Mesodermal cell (in vitro differentiated cells): ENCODE data around the gene ADAMTS17.
A peak's percentile ranks its signal among the peaks of the same experiment; 100 is the strongest.

Experiments
- H3K27ac ChIP-seq: 2 replicates; pipeline ENCODE4 v1.7.0; 2013; ENCODE audit warnings: mild to moderate bottlenecking, low read depth, low read length, moderate library complexity; ENCODE audit not compliant: severe bottlenecking
- H3K36me3 ChIP-seq: 2 replicates; pipeline ENCODE4 v1.7.1; 2013; ENCODE audit warnings: mild to moderate bottlenecking, low read length, moderate library complexity; ENCODE audit not compliant: control insufficient read depth, insufficient read depth
- H3K4me1 ChIP-seq: one replicate; pipeline ENCODE4 v1.7.1; 2013; ENCODE audit warnings: mild to moderate bottlenecking, low read length; ENCODE audit not compliant: insufficient read depth, control insufficient read depth, poor library complexity, severe bottlenecking
- H3K4me3 ChIP-seq: 2 replicates; pipeline ENCODE4 v1.7.0; 2013; ENCODE audit warnings: low read length, control low read depth, mild to moderate bottlenecking; ENCODE audit not compliant: insufficient read depth, poor library complexity, severe bottlenecking; ENCODE audit errors: extremely low read depth
- H3K9me3 ChIP-seq: 2 replicates; pipeline ENCODE4 v1.7.1; 2013; ENCODE audit warnings: mild to moderate bottlenecking, low read length, moderate library complexity; ENCODE audit not compliant: control insufficient read depth
- WGBS, 2 experiments: methylation state at CpG; one replicate each; pipeline ENCODE4 v1.1.5; 2013; ENCODE audit warnings: missing lambda C conversion rate in 2 of 2; ENCODE audit not compliant: insufficient coverage in 2 of 2; 5-methylcytosine and 5-hydroxymethylcytosine counted together

Gene ADAMTS17

DNA sequence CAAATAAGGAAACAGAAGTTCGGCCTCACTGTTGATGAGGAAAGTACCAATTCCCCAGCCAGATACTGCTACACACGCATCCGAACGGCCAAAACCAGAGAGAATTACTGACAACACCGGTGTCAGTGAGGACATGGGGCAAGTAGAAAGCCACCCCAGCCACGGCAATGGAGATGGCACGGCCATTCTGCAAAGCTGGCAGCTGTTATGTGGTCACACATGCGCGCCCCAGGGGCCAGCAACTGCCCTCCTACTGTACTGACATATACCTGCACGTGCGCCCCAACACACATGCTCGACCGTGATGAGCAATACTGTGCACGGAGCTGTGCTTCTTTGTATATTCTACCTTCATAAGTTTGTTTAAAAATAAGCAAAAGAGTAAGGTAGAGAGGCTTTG is 217.4 kb downstream of the ADAMTS17 start:
- WGBS, 2 experiments: 92 to 95% methylated on average over 7 to 11 of the region's 14 CpGs
- H3K4me1 ChIP-seq: no peaks in the 10 kb centered on the region
- H3K27ac ChIP-seq: no peak overlapping the region
- no peak overlapping the region for H3K4me3 ChIP-seq
- no peaks in the 10 kb centered on the region for H3K36me3 ChIP-seq
- peaks cover 22% of the 10 kb centered on the region for H3K9me3 ChIP-seq

- Histone ChIP-seq H3K36me3 (no peaks in the 10 kb centered on the region), H3K4me3 (no peak overlapping the region), H3K9me3 (peaks cover 22% of the 10 kb centered on the region), H3K27ac (no peak overlapping the region), H3K4me1 (no peaks in the 10 kb centered on the region)
- 90 to 95% methylated on average over 5 to 8 of the region's 9 CpGs for whole genome bisulfite sequencing, 2 experiments
These were observed 218.2 kb downstream of the ADAMTS17 start for GRCh38 chr15:100123611-100124010.

- Histone ChIP-seq H3K9me3 (peaks cover 22% of the 10 kb centered on the region), H3K4me3 (no peak overlapping the region), H3K36me3 (no peaks in the 10 kb centered on the region), H3K4me1 (no peaks in the 10 kb centered on the region), H3K27ac (no peak overlapping the region)
- no CpG with 5 or more reads among the region's 2 CpGs for WGBS, 2 experiments
These were observed 220.5 kb downstream of the ADAMTS17 start for GRCh38 chr15:100121285-100121684.

DNA sequence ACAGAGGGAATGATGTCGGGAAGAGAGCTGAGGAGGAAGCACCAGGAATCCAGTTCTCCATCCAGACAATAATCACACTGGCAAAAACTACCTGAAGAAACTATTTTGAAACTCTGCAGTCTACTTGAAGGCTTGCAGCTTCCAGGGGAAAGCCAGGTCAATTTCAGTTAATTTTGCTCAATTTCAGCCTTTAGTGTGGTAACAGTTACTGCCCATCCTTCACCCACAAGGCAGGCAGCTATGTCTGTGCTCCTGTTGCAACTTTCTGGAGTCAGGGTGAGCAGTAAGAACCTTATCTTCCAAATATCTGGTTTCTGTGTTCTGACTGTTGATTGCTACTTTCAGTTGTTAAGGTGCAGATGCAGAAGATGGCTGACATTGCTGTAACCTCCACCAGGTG is 221.7 kb downstream of the ADAMTS17 start:
- no peak overlapping the region for H3K4me3 ChIP-seq
- H3K36me3 ChIP-seq: no peaks in the 10 kb centered on the region
- H3K9me3 ChIP-seq: peaks cover 22% of the 10 kb centered on the region
- H3K4me1 ChIP-seq: peaks cover 6% of the 10 kb centered on the region
- 80% methylated on average over 1 of the region's 1 CpG; no CpG with 5 or more reads in 1 of the 2 experiments for WGBS, 2 experiments
- H3K27ac ChIP-seq: no peak overlapping the region

- no peak overlapping the region for H3K27ac ChIP-seq
- peaks cover 18% of the 10 kb centered on the region for H3K4me1 ChIP-seq
- WGBS, 2 experiments: 86 to 91% methylated on average over 8 of the region's 9 CpGs
- no peak overlapping the region for H3K4me3 ChIP-seq
- H3K36me3 ChIP-seq: no peaks in the 10 kb centered on the region
- peaks cover 22% of the 10 kb centered on the region for H3K9me3 ChIP-seq
These were observed 223.2 kb downstream of the ADAMTS17 start for GRCh38 chr15:100118546-100118945.

DNA sequence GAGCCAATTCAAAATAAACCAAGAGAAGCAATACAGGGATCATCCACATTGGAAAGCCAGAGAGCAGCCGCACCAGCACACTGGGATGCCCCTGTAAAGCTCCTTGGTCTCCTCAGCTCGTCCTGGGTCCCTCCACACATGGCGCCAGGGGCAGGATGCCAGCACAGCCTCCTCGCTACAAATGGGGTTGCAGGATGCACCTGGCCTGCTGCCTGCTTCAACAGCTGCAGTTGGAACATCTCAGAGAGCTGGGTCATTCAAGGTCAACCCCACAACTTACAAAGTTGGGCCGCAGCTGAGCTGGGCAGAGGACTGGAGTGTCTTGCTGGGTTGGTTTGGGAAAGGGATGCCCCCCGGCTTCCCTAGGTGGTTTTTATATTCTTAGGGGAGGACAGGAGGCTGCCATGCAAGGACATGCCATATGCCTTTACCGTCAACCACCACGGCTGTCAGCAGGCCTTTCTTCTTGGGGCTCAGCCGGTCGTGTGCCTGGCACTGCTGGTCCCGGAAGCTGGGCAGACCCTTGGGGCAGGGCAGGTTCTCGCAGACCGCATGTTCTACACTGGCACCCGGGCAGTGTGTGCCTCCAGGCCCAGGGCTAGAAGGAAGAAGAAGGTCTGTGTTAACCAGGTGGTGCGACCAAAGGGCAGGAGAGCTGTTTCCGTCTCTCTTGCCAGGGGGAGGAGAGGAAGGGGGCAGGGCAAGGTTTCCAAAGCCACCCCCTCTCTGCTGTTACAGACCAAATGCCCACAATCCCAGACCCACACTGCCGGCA is 225.2 kb downstream of the ADAMTS17 start:
- H3K36me3 ChIP-seq: no peaks in the 10 kb centered on the region
- WGBS, 2 experiments: 90 to 94% methylated on average over 13 to 14 of the region's 17 CpGs
- H3K4me3 ChIP-seq: no peak overlapping the region
- H3K4me1 ChIP-seq: peaks cover 23% of the 10 kb centered on the region
- peaks cover 12% of the 10 kb centered on the region for H3K9me3 ChIP-seq
- no peak overlapping the region for H3K27ac ChIP-seq

GRCh38 chr15:100115711-100116090 is 226.1 kb downstream of the ADAMTS17 start:
- Histone ChIP-seq H3K36me3 (no peaks in the 10 kb centered on the region), H3K9me3 (peaks cover 6% of the 10 kb centered on the region), H3K4me3 (no peak overlapping the region), H3K27ac (no peak overlapping the region), H3K4me1 (peaks cover 32% of the 10 kb centered on the region)
- 100% methylated on average over 1 to 2 of the region's 6 CpGs for WGBS, 2 experiments

- Histone ChIP-seq H3K36me3 (no peaks in the 10 kb centered on the region), H3K4me3 (no peak overlapping the region), H3K4me1 (peaks cover 35% of the 10 kb centered on the region), H3K27ac (peak overlapping the region; percentile 93), H3K9me3 (peaks cover 3% of the 10 kb centered on the region)
- WGBS, 2 experiments: 86 to 91% methylated on average over 14 to 17 of the region's 19 CpGs
These were observed 226.6 kb downstream of the ADAMTS17 start for GRCh38 chr15:100115066-100115710.

DNA sequence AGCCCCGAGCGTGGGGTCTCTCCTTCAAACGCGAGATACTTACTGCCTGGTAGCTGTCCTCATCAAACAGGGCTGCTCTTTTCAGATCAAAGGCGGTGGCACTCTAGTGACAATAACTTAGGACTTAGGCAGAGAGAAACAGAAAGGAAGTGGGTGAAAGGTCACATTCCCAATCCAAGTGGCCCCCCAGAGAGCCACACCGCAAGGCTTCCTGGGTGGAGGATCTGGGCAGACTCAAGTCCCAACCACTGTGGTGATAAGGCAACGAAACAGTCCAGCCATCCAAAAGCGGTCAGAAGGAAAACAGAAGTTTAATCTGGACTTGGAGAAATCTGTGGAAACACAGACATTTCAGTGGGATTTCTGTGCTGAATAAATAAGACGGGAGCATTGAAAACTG is 227.2 kb downstream of the ADAMTS17 start:
- Histone ChIP-seq H3K4me3 (no peak overlapping the region), H3K36me3 (no peaks in the 10 kb centered on the region), H3K4me1 (peaks cover 35% of the 10 kb centered on the region), H3K27ac (peak overlapping the region; percentile 93), H3K9me3 (peaks cover 2% of the 10 kb centered on the region)
- 55 to 62% methylated on average over 9 of the region's 9 CpGs for WGBS, 2 experiments

DNA sequence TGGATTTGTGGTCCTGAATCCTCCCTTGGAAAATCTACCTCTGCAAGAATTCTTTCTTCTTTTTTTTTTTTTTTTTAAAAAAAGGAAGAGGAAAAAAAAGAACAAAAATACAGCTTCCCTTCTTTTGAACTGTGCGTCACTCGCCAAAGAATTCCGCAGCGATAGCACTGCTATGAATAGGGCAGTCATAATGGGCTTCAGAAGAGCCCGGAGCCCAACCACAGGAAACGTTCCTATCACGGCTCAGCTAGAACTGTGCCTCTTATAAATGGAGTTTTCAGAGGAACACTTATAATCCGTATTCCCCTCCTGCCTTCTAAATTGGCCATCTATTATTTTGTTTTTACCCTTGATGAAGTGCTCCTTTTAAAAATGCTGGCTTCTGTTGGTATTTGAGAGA is 227.7 kb downstream of the ADAMTS17 start:
- no peaks in the 10 kb centered on the region for H3K36me3 ChIP-seq
- no peaks in the 10 kb centered on the region for H3K9me3 ChIP-seq
- H3K4me1 ChIP-seq: peaks cover 38% of the 10 kb centered on the region
- H3K4me3 ChIP-seq: no peak overlapping the region
- 53 to 71% methylated on average over 6 to 7 of the region's 8 CpGs for whole genome bisulfite sequencing, 2 experiments
- H3K27ac ChIP-seq: peak overlapping the region; percentile 93
